IMR-90 (cell line): ENCODE data around the gene ROBO4.

Experiments used
- BHLHE40 ChIP-seq: fragments of 150-350 bp; IDR thresholded peaks from 2 replicates; pipeline ENCODE4 v1.6.1; 2016; ENCODE audit warnings: mild to moderate bottlenecking, low read depth, low read length
- CTCF ChIP-seq: conservative IDR thresholded peaks from 2 replicates; pipeline ENCODE4 v1.5.1; 2012; ENCODE audit warnings: mild to moderate bottlenecking, low read depth, low read length, improper control_type of control experiment
- FOS ChIP-seq: fragments of 150-350 bp; IDR thresholded peaks from 2 replicates; pipeline ENCODE4 v1.6.1; 2016; ENCODE audit warnings: low read depth, low read length
- MAFK ChIP-seq: IDR thresholded peaks from 2 replicates; pipeline ENCODE4 v1.6.1; 2012; ENCODE audit warnings: low read depth, low read length, improper control_type of control experiment
- MAZ ChIP-seq: IDR thresholded peaks from 2 replicates; pipeline ENCODE4 v1.6.1; 2012; ENCODE audit warnings: low read depth, mild to moderate bottlenecking, low read length, improper control_type of control experiment, moderate library complexity, borderline replicate concordance
- POLR2A ChIP-seq: IDR thresholded peaks from 2 replicates; pipeline ENCODE4 v1.6.1; 2012; ENCODE audit warnings: mild to moderate bottlenecking, low read depth, low read length
- RAD21 ChIP-seq: IDR thresholded peaks from 2 replicates; pipeline ENCODE4 v1.6.1; 2012; ENCODE audit warnings: low read length, improper control_type of control experiment
- RCOR1 ChIP-seq: IDR thresholded peaks from 2 replicates; pipeline ENCODE4 v1.6.1; 2012; ENCODE audit warnings: mild to moderate bottlenecking, low read length, improper control_type of control experiment; ENCODE audit not compliant: insufficient replicate concordance
- RFX5 ChIP-seq: IDR thresholded peaks from 2 replicates; pipeline ENCODE4 v1.8.0; 2012; ENCODE audit warnings: low read depth, mild to moderate bottlenecking, low read length, moderate library complexity
- SMC3 ChIP-seq: fragments of 150-350 bp; IDR thresholded peaks from 2 replicates; pipeline ENCODE4 v1.6.1; 2016; ENCODE audit warnings: low read depth, mild to moderate bottlenecking, antibody characterized with exemption, low read length, moderate library complexity
- USF2 ChIP-seq: fragments of 150-350 bp; IDR thresholded peaks from 2 replicates; pipeline ENCODE4 v1.6.1; 2017; ENCODE audit warnings: mild to moderate bottlenecking, antibody characterized with exemption, low read length, low read depth

GRCh38 chr11:124884340-124884739 lies 13.3 kb downstream of the ROBO4 start:
- TF ChIP-seq CTCF (no peak), RAD21 (no peak), RFX5 (no peak), FOS (no peak), POLR2A (no peak), BHLHE40 (no peak), SMC3 (no peak), USF2 (no peak), RCOR1 (no peak), MAFK (no peak), MAZ (no peak)
